ENCODE results near the gene DCBLD1.
A peak's percentile ranks its signal among the peaks of the same experiment; 100 is the strongest.

DNA sequence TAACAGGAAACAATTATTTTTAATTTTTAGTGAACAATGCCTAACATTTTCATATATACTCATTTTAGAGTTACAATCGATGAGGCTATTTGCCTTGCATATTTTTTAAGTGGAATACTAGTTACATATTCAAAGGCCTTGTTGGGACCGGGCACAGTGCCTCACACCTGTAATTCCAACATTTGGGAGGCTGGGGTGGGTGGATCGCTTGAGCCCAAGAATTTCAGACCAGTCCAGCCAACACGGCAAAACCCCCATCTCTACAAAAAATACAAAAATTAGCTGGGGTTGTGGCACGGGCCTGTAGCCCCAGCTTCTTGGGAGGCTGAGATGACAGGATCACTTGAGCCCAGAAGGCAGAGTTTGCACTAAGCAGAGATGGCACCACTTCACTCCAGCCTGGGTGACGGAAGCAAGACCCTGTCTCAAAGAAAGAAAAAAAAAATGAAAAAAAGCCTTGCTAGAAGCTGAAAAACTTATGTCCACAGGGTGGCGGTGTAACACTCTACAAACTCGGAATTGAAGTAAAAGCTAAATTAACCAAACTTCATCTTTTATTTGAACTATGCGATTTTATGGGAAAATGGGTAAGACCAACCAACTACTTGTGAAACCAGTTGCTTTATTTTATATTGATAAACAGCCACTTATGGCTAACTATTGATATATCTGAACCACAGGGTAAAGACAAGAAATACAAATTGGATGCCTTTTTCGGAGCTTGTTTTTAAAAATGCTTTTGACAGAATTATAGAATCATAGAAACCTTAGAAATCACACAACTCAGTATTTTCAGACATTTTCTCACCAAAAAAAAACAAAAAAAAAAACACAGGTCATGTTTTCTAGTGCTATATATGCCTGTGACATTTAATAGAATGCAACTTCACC lies 32.7 kb upstream of the DCBLD1 start:
- TF ChIP-seq POLR2AphosphoS5 (IDR thresholded peaks at IDR 0.05) (no peak), CTCF (IDR thresholded peaks at IDR 0.05) (peak; percentile 64 to 83 (median 72))
